ENCODE data around the gene HDAC4.

GRCh38 chr2:239139566-239139965 lies 261.3 kb downstream of the HDAC4 start:
- TF ChIP-seq CTCF (optimal IDR thresholded peaks at IDR 0.05 in 1 of 3, IDR thresholded peaks at IDR 0.05 in 1 of 3, conservative IDR thresholded peaks at IDR 0.05 in 1 of 3; ENCODE audit: extremely low read depth in 1 of 3, insufficient read depth in 2 of 3, low read length in 3 of 3): no peak
- TF ChIP-seq EZH2 (IDR thresholded peaks at IDR 0.05; ENCODE audit: low read length): no peak
